Adrenal gland (tissue), 12 donors: Measurements from ENCODE around the gene CEBPZOS. TPM values are rescaled to one million over a fixed set of nuclear protein-coding genes. Genes with fewer than 3 reads are reported as not detected.

ENCODE experiments used
- DNase-seq, 7 donors: peaks; one replicate each; pipeline ENCODE4 v3.0.0-alpha.2; 2019 to 2020
- H3K27ac ChIP-seq, 5 donors: fragments of 200-600 bp; sonication (generic) in 4 of 5; 1 replicate in 3 of 5; 2 replicates in 2 of 5; pipeline versions ENCODE4 v1.5.1 to v1.8.0; 2016 to 2020; ENCODE audit warnings: mild to moderate bottlenecking in 1 of 5
- H3K27me3 ChIP-seq: fragments of 200-600 bp; 2 replicates; pipeline ENCODE4 v1.8.0; 2021
- H3K36me3 ChIP-seq, 2 donors: fragments of 200-600 bp; replicated peaks in 1 of 2; 1 replicate in 1 of 2; 2 replicates in 1 of 2; pipeline versions ENCODE4 v1.5.1 to v1.8.0; 2018 to 2022
- H3K4me1 ChIP-seq, 2 donors: fragments of 200-600 bp; replicated peaks in 1 of 2; 1 replicate in 1 of 2; 2 replicates in 1 of 2; pipeline versions ENCODE4 v1.5.1 to v1.8.0; 2018 to 2021
- H3K4me3 ChIP-seq, 4 donors: fragments of 200-600 bp; sonication (generic) in 3 of 4; one replicate each; pipeline ENCODE4 v1.5.1; 2016 to 2018
- H3K9me3 ChIP-seq, 3 donors: fragments of 200-600 bp; sonication (generic) in 1 of 3; replicated peaks in 1 of 3; 1 replicate in 2 of 3; 2 replicates in 1 of 3; pipeline versions ENCODE4 v1.5.1 to v1.8.0; 2016 to 2021
- CTCF ChIP-seq, 6 experiments: fragments of 450-650 bp in 4 of 6; fragments of 200-600 bp in 2 of 6; sonication (generic) in 1 of 6; IDR thresholded peaks; 1 replicate in 5 of 6; 2 replicates in 1 of 6; pipeline versions ENCODE4 v1.5.1 to v1.8.0; 2016 to 2021; ENCODE audit warnings: antibody characterized with exemption in 6 of 6, mild to moderate bottlenecking in 2 of 6, moderate library complexity in 1 of 6
- POLR2A ChIP-seq, 2 donors: fragments of 450-650 bp; IDR thresholded peaks; one replicate each; pipeline ENCODE4 v1.6.1; 2017; ENCODE audit warnings: antibody characterized with exemption in 2 of 2, mild to moderate bottlenecking in 2 of 2, moderate library complexity in 1 of 2
- whole genome bisulfite sequencing, 4 donors: extraction: QIAGEN DNeasy Blood & Tissue Kit in 2 of 4; methylation state at CpG; one replicate each; pipeline versions ENCODE4 v1.1.5 to v1.1.7; 2013 to 2017; 5-methylcytosine and 5-hydroxymethylcytosine counted together
- intact Hi-C, 2 donors: fragments of 100-400 bp; cut with DNase I; formaldehyde crosslinking; loops; one replicate each; pipeline versions ENCODE4 v1.14.1 to v1.15.0; 2022 to 2023
- polyA plus RNA-seq, 3 donors: library from polyadenylated mRNA; stranded (reverse); fragments of 200-250 nt in 2 of 3; fragments of 350-450 nt in 1 of 3; fragmentation: Illumina TruSeq in 1 of 3; extraction: RNeasy Lipid Tissue Mini Kit (QIAGEN cat#74804) in 1 of 3; gene quantifications; one replicate each; pipeline ENCODE4 v1.2.3, GENCODE V29; 2013 to 2014
- total RNA-seq, 9 donors: library from RNA; depleted of rRNA in 4 of 9; stranded (reverse); fragments of >200 nt in 4 of 9; fragments of 120-200 nt in 1 of 9; fragmentation: NEBNext Ultra II Directional in 1 of 9; extraction: Animal tissue kit (Norgen Biotek cat#: 25700) in 1 of 9; gene quantifications; one replicate each; pipeline versions ENCODE4 v1.1.0 to v1.2.4, GENCODE V29; 2013 to 2023
- donor health status: healthy with polysubstance abuse.
- donor health status: Bipolar disorder and iron deficiency.
- donor health status: DM: yes; HTN: yes; CAD: no.
- donor health status: DM: no; HTN: no; CAD: no.
- donor health status: DM: no; HTN: no; CAD: no.
- donor health status: DM: yes; HTN: yes; CAD: no.

The CEBPZOS gene
- total and polyA plus RNA-seq, 12 donors, result 27.9 to 186 (median 65.2) TPM

- Histone ChIP-seq H3K27me3 (no peaks in the 10 kb centered on the region), H3K36me3 (peaks cover 0 to 49% of the 10 kb centered on the region in 2 donors), H3K9me3 (no peaks in the 10 kb centered on the region), H3K27ac (no peak overlapping the region), H3K4me3 (no peak overlapping the region), H3K4me1 (peaks cover 0 to 5% of the 10 kb centered on the region in 2 donors)
- TF ChIP-seq POLR2A (IDR thresholded peaks at IDR 0.05) (no peak), CTCF (IDR thresholded peaks at IDR 0.05) (no peak)
- DNase-seq, result no peak
- intact Hi-C loops, result no loop called here
Observed at GRCh38 chr2:37246205-37246604, 49.9 kb downstream of the CEBPZOS start.

GRCh38 chr2:37250869-37251740 lies 54.8 kb downstream of the CEBPZOS start:
- TF ChIP-seq POLR2A (IDR thresholded peaks at IDR 0.05) (no peak), CTCF (IDR thresholded peaks at IDR 0.05) (no peak)
- H3K4me1 ChIP-seq, result peaks cover 0 to 8% of the 10 kb centered on the region in 2 donors
- no peaks in the 10 kb centered on the region for H3K27me3 ChIP-seq
- no peak overlapping the region for H3K4me3 ChIP-seq
- no peaks in the 10 kb centered on the region for H3K9me3 ChIP-seq
- peaks cover 0 to 71% of the 10 kb centered on the region in 2 donors for H3K36me3 ChIP-seq
- DNase-seq, result no peak
- H3K27ac ChIP-seq, result peak overlapping the region in 1 of 5 donors; percentile 36
- intact Hi-C loops, result no loop called here
- 74 to 85% (median 82%) methylated on average over 5 of the region's 5 CpGs for WGBS, 4 donors

Other genes with a start within 250 kb of the CEBPZOS start
- 10 to 100 TPM; 12.3 to 36.9 (median 22.6) TPM for gene STRN, start 230.0 kb upstream of the CEBPZOS start, total RNA-seq
- gene STRN, start 230.0 kb upstream of the CEBPZOS start, polyA plus RNA-seq, result 10 to 100 TPM in 1 of 3 donors, 1 to 10 TPM in 2; 2.6 to 13.4 (median 3.4) TPM
- gene HEATR5B, start 112.1 kb upstream of the CEBPZOS start, total RNA-seq, result 10 to 100 TPM; 17.5 to 34.3 (median 22.6) TPM
- 10 to 100 TPM in 2 of 3 donors, 1 to 10 TPM in 1; 7.4 to 15.4 (median 12.3) TPM for gene HEATR5B, start 112.1 kb upstream of the CEBPZOS start, polyA plus RNA-seq
- 10 to 100 TPM in 4 of 9 donors, 1 to 10 TPM in 5; 7.6 to 18.4 (median 9.8) TPM for gene GPATCH11, start 112.0 kb upstream of the CEBPZOS start, total RNA-seq
- 10 to 100 TPM in 1 of 3 donors, 1 to 10 TPM in 2; 5.6 to 19.0 (median 6.8) TPM for gene GPATCH11, start 112.0 kb upstream of the CEBPZOS start, polyA plus RNA-seq
- gene EIF2AK2, start 39.5 kb upstream of the CEBPZOS start, total RNA-seq, result 10 to 100 TPM; 17.3 to 48.5 (median 35.7) TPM
- 10 to 100 TPM in 1 of 3 donors, 1 to 10 TPM in 2; 5.6 to 35.4 (median 7.7) TPM for gene EIF2AK2, start 39.5 kb upstream of the CEBPZOS start, polyA plus RNA-seq
- not detected for gene SULT6B1, start 7.8 kb upstream of the CEBPZOS start, total RNA-seq
- gene SULT6B1, start 7.8 kb upstream of the CEBPZOS start, polyA plus RNA-seq, result not detected
- gene CEBPZ, start 35.1 kb downstream of the CEBPZOS start, total RNA-seq, result 100 to 1,000 TPM in 1 of 9 donors, 10 to 100 TPM in 8; 27.2 to 111 (median 62.2) TPM
- gene CEBPZ, start 35.1 kb downstream of the CEBPZOS start, polyA plus RNA-seq, result 10 to 100 TPM; 75.7 to 89.8 (median 78.8) TPM
- 10 to 100 TPM; 15.4 to 35.7 (median 24.1) TPM for gene NDUFAF7, start 35.2 kb downstream of the CEBPZOS start, total RNA-seq
- 10 to 100 TPM; 31.9 to 42.5 (median 31.9) TPM for gene NDUFAF7, start 35.2 kb downstream of the CEBPZOS start, polyA plus RNA-seq
- 100 to 1,000 TPM in 1 of 9 donors, 10 to 100 TPM in 8; 31.7 to 136 (median 54.3) TPM for gene PRKD3, start 128.3 kb downstream of the CEBPZOS start, total RNA-seq
- gene PRKD3, start 128.3 kb downstream of the CEBPZOS start, polyA plus RNA-seq, result 10 to 100 TPM; 10.9 to 69.1 (median 15.3) TPM
- 100 to 1,000 TPM in 7 of 9 donors, 10 to 100 TPM in 2; 83.1 to 554 (median 203) TPM for gene QPCT, start 148.1 kb downstream of the CEBPZOS start, total RNA-seq
- 100 to 1,000 TPM in 2 of 3 donors, 10 to 100 TPM in 1; 30.6 to 746 (median 180) TPM for gene QPCT, start 148.1 kb downstream of the CEBPZOS start, polyA plus RNA-seq